ENCODE results near the gene ARHGAP15. TPM values are rescaled to one million over a fixed set of nuclear protein-coding genes. Genes with fewer than 3 reads are reported as not detected.

ARHGAP15 gene
- total RNA-seq, 4 donors from 2014 or later, result 1.2 to 6.0 (median 3.4) TPM

DNA sequence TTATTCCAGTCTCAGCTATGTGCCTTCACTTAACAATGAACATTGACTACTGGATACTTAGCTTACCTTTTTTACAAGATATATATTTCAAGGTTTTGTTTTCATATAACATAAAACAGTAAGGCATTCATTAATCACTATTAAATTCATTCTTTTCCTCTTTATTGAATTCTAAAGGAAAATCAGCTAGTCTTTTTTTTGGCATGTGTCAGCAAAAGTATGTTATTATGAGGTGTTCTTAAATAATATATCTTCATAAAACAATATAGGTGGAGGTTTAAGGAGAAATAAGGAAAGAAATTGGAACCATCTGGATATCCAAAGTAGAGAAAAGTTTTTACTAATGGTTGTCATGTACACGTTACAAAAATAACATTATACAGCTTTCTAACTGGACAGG lies 472.6 kb downstream of the ARHGAP15 start:
- Histone ChIP-seq H3K27ac (no peak overlapping the region), H3K9me3 (no peaks in the 10 kb centered on the region), H3K36me3 (no peaks in the 10 kb centered on the region), H3K4me3 (no peak overlapping the region), H3K4me1 (no peaks in the 10 kb centered on the region), H3K27me3 (no peaks in the 10 kb centered on the region)
- no peak for DNase-seq (ENCODE audit: low spot score in 2 of 2)
- WGBS, result 80% methylated on average over 1 of the region's 1 CpG
- TF ChIP-seq POLR2A (IDR thresholded peaks at IDR 0.05) (no peak), POLR2AphosphoS5 (IDR thresholded peaks at IDR 0.05) (no peak), EP300 (IDR thresholded peaks at IDR 0.05) (no peak)
- TF ChIP-seq, protein P1, sequence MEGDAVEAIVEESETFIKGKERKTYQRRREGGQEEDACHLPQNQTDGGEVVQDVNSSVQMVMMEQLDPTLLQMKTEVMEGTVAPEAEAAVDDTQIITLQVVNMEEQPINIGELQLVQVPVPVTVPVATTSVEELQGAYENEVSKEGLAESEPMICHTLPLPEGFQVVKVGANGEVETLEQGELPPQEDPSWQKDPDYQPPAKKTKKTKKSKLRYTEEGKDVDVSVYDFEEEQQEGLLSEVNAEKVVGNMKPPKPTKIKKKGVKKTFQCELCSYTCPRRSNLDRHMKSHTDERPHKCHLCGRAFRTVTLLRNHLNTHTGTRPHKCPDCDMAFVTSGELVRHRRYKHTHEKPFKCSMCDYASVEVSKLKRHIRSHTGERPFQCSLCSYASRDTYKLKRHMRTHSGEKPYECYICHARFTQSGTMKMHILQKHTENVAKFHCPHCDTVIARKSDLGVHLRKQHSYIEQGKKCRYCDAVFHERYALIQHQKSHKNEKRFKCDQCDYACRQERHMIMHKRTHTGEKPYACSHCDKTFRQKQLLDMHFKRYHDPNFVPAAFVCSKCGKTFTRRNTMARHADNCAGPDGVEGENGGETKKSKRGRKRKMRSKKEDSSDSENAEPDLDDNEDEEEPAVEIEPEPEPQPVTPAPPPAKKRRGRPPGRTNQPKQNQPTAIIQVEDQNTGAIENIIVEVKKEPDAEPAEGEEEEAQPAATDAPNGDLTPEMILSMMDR (IDR thresholded peaks at IDR 0.05), result no peak

DNA sequence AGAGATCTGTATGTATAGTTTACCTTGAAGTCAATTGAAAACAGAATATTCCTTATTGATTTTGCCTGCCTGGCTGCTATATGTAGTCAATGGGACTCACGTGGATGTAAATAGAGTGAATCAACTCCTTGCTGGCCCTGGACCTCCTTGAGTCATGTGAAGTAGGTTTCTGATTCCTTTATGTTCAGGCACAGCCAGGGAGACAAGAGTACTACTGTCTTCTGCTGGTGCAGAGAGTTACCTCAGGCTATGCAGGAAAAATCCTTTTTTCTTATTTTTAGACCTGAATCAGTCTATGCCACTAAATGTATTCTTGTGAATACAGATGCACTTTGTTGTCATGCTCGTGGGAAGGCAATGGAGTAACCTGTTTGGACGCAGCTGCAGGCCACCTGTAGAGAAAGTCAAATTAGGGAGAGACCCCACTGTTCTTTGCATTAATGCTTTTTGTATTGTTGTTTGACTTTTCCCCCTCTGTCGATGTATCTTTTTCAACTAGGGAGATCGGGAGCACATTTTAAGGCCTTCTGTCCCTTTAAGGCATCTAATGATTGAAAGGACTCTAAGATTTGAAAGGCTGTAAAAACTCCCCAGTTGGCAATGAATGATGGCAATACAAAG lies 473.9 kb downstream of the ARHGAP15 start:
- no peaks in the 10 kb centered on the region for H3K36me3 ChIP-seq
- H3K4me1 ChIP-seq, result no peaks in the 10 kb centered on the region
- H3K9me3 ChIP-seq, result no peaks in the 10 kb centered on the region
- TF ChIP-seq EP300 (IDR thresholded peaks at IDR 0.05), result no peak
- TF ChIP-seq POLR2AphosphoS5 (IDR thresholded peaks at IDR 0.05), result no peak
- TF ChIP-seq, protein P1 (IDR thresholded peaks at IDR 0.05), result no peak
- no peak for TF ChIP-seq POLR2A (IDR thresholded peaks at IDR 0.05)
- no peak overlapping the region for H3K4me3 ChIP-seq
- WGBS, result 75% methylated on average over 5 of the region's 5 CpGs
- H3K27ac ChIP-seq, result no peak overlapping the region
- H3K27me3 ChIP-seq, result no peaks in the 10 kb centered on the region
- DNase-seq (ENCODE audit: low spot score in 2 of 2), result no peak

DNA sequence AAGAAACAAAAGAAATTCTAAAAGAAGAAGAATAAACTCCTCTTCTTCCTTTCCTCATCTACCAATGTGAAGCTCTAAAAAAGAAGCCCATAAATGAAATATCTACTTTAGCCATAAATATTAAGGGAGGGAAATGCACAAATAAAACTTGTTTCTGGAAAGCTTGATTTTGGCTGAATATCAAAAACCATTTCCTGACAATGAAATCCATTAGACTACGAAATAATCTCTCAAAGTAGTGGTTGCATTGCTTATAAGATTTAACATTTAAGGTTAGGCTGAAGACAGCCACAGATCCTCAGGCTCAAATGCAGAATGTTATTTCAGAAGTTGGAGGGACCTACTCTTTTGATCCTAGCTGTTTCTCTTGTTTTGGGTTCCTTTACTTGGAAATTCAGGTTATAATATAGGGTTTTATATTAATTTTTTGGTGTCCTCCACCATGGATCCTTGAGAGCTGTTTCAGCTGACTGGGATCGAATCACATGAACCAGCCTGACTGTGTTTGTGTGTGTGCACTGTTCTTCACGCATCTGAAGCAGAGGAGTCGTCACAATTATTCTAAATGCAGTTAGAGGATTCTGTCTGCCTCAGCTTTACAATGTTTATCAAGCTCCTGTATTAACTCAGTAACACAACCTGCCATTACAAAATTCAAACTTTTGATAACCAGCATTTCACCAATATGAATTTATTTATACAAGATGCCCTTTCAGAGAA lies 474.8 kb downstream of the ARHGAP15 start:
- no peak for DNase-seq (ENCODE audit: low spot score in 2 of 2)
- TF ChIP-seq EP300 (IDR thresholded peaks at IDR 0.05), result no peak
- TF ChIP-seq POLR2A (IDR thresholded peaks at IDR 0.05), result no peak
- Histone ChIP-seq H3K27me3 (no peaks in the 10 kb centered on the region), H3K36me3 (no peaks in the 10 kb centered on the region), H3K27ac (no peak overlapping the region), H3K9me3 (no peaks in the 10 kb centered on the region), H3K4me1 (no peaks in the 10 kb centered on the region), H3K4me3 (no peak overlapping the region)
- 61% methylated on average over 4 of the region's 4 CpGs for WGBS

DNA sequence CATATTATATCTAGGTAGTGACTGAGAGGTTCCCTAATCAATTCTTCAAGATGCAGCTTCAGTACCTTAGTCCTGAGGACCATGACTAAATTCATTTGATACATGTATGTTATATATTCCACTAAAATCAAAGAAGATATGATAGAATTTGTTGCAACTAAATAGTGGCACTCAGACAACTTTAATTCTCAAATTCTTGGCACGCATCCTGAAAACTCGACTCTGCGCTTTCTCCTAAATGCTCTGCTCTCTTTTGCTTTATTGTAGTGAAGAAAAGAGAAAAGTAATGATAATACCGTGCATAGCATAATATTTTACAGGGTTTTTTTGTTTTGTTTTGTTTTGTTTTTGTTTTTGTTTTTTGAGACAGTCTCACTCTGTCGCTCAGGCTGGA lies 475.3 kb downstream of the ARHGAP15 start:
- no peaks in the 10 kb centered on the region for H3K27me3 ChIP-seq
- 62% methylated on average over 5 of the region's 5 CpGs for WGBS
- H3K4me3 ChIP-seq, result no peak overlapping the region
- H3K9me3 ChIP-seq, result no peaks in the 10 kb centered on the region
- no peaks in the 10 kb centered on the region for H3K36me3 ChIP-seq
- H3K27ac ChIP-seq, result no peak overlapping the region
- H3K4me1 ChIP-seq, result no peaks in the 10 kb centered on the region
- TF ChIP-seq POLR2A (IDR thresholded peaks at IDR 0.05) (no peak), EP300 (IDR thresholded peaks at IDR 0.05) (no peak), POLR2AphosphoS5 (IDR thresholded peaks at IDR 0.05) (no peak)
- TF ChIP-seq, protein P1 (IDR thresholded peaks at IDR 0.05), result no peak
- DNase-seq (ENCODE audit: low spot score in 2 of 2), result no peak

DNA sequence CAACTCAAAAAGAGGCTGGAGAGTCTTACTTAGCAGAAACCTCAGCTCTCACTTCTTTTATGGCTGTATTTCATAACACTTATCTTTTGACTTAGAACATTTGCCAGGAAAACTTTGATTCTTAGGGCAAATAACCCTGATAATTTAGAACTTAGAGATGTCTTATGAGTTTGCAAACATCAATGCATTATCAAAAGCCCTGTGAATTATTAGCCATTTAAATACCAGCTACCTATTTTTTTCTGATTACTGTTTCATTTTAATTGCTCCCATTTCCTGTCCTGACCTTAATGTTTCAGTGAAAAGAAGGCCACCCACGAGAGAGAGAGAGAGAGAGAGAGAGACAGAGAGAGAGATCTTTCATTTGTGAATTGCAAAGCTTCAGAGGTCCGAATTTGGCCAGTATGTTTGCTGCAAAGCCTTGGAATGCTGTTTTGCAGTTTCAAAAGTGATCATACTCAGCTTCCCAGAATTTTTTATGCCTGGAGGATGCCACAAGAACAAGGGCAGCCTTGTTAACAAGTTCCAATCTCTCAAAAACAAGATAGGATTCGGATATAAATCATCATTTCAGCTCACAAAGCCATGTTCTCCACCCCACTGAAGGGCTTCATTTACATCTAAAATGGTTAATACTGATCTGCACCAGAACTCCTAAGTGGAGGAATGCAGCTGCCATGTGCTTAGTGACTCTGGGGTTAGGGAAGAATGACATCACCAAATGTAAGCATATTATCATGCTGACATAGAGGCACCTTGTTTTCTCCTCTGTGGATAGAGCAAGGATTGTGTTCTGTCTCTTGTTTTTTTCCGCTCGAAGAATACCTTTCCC lies 478.2 kb downstream of the ARHGAP15 start:
- no peaks in the 10 kb centered on the region for H3K36me3 ChIP-seq
- DNase-seq (ENCODE audit: low spot score in 2 of 2), result no peak
- TF ChIP-seq POLR2A (IDR thresholded peaks at IDR 0.05), result no peak
- TF ChIP-seq EP300 (IDR thresholded peaks at IDR 0.05), result no peak
- no peak for TF ChIP-seq POLR2AphosphoS5 (IDR thresholded peaks at IDR 0.05)
- TF ChIP-seq, protein P1 (IDR thresholded peaks at IDR 0.05), result no peak
- no peaks in the 10 kb centered on the region for H3K4me1 ChIP-seq
- no peak overlapping the region for H3K4me3 ChIP-seq
- WGBS, result 50% methylated on average over 5 of the region's 5 CpGs
- no peaks in the 10 kb centered on the region for H3K27me3 ChIP-seq
- no peak overlapping the region for H3K27ac ChIP-seq
- no peaks in the 10 kb centered on the region for H3K9me3 ChIP-seq

Measured in suprapubic skin (tissue), 4 donors.